ENCODE measurements around the gene DCXR.

Gene DCXR

DNA sequence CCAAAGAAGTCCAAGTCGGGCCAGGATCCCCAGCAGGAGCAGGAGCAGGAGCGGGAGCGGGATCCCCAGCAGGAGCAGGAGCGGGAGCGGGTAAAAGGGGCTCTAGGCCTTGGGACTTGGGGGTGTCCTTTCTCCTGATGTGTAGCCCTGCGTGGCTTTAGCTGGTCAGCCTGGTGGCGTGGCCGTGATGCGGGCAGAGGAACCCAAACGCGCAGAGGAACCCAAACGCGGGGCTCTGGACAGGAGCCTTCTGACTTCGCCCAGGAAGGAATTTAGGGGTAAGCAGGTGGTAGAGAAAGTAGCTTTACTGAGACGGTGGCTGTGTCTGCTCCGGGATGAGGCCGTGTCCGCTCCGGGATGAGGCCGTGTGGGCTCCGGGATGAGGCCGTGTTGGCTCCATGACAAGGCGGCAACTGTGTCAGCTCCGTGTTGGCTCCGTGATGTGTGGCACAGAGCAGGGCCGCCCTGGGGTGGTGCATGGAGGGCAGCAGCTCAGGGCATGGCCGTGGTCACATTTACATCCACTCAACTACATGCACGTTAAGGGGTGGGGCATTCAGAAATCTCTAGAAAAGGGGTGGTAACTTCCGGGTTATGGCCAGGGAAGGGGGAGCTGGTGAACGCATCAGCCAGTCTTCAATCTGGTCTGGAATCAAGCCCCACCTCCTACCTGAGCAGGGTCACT is 40.6 kb downstream of the DCXR start:
- no peak for TF ChIP-seq ZNF274 (IDR thresholded peaks at IDR 0.05; ENCODE audit: low read depth, low read length)
- H3K4me3 ChIP-seq (ENCODE audit: low read length): no peak overlapping the region

- H3K4me3 ChIP-seq (ENCODE audit: low read length): no peak overlapping the region
- no peak for TF ChIP-seq ZNF274 (IDR thresholded peaks at IDR 0.05; ENCODE audit: low read depth, low read length)
Observed at GRCh38 chr17:81996232-81996756, 41.2 kb downstream of the DCXR start.

DNA sequence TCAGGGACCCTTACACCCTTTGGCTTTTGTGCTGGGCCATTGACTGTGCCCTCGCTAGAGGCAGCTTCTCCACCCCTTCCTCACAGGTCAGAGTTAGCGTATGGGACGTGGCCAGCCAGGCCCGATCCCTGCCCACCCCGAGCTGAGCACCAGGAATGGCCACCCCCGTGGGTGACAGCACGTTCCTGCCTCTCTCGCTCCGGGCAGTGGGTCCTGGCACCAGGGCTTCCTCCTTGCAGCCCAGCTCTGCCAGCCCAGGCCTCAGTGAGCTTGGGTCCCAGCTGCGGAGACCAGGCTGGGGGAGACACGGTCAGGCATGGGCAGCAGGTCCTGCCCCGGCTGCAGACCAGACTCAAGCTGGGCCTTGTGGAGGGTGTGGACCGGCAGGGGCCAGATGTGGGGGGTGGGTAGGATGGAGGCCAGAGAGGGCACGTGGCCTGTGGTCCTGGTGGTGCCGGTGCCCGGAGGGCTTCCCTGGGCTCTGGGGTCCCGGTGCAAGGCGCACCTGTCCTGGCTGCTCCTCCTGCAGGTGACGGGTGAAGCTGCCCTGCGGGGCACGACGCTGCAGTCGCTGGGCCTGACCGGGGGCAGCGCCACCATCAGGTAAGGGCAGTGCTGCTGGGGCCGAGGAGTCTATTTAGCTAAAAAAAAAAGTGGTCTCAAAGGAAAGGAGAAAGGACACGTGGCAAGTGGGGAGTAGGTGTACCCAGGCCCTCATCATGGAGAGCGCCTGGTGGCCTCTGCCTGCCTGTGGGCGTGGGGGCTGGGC is 41.9 kb downstream of the DCXR start:
- TF ChIP-seq ZNF274 (IDR thresholded peaks at IDR 0.05; ENCODE audit: low read depth, low read length): no peak
- no peak overlapping the region for H3K4me3 ChIP-seq (ENCODE audit: low read length)

GRCh38 chr17:81994593-81995462 is 42.7 kb downstream of the DCXR start:
- no peak overlapping the region for H3K4me3 ChIP-seq (ENCODE audit: low read length)
- no peak for TF ChIP-seq ZNF274 (IDR thresholded peaks at IDR 0.05; ENCODE audit: low read depth, low read length)

DNA sequence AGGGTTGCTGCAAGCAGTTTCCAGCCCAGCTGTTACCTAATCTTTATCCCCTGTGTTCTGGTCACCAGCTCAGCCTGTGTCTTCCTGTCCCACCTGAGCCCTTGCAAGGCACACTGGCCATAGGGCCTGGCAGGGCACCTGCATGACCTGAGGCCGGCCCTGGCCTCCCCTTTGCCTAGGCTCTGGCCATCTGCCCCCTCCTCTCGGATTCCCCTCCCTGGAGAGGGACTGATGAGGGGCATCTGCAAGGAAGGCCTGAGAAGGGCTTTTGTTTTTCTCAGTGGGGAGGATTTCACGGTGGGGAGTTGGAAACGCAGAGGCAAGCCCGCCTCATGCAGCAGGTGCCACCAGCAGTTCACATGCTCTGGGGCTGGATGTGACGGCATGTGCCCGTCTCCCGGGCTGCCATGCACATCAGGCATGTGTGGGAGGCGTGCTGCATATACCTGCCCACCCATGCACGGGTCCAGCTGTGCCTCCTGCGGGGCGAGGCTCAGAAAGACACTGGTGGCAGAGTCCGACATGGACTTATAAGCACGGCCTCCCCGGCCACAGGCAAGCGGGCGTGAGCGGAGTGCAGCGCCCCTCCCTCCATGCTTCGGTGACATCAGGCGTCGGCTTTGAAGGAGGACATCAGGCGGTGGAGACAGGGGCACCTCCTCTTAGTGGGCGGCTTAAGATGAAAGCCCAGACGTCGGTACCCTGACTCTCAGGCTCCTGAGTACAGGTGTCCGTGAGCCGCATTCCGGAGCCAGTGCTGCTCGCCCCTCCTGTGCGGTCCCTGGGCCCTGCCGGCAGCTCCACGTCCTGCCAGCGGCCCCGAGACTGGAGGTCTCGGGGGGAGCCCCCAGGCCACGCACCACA is 43.5 kb downstream of the DCXR start:
- no peak overlapping the region for H3K4me3 ChIP-seq (ENCODE audit: low read length)
- no peak for TF ChIP-seq ZNF274 (IDR thresholded peaks at IDR 0.05; ENCODE audit: low read depth, low read length)

- H3K4me3 ChIP-seq (ENCODE audit: low read length): no peak overlapping the region
- no peak for TF ChIP-seq ZNF274 (IDR thresholded peaks at IDR 0.05; ENCODE audit: low read depth, low read length)
Observed at GRCh38 chr17:81992306-81993102, 45.0 kb downstream of the DCXR start.

DNA sequence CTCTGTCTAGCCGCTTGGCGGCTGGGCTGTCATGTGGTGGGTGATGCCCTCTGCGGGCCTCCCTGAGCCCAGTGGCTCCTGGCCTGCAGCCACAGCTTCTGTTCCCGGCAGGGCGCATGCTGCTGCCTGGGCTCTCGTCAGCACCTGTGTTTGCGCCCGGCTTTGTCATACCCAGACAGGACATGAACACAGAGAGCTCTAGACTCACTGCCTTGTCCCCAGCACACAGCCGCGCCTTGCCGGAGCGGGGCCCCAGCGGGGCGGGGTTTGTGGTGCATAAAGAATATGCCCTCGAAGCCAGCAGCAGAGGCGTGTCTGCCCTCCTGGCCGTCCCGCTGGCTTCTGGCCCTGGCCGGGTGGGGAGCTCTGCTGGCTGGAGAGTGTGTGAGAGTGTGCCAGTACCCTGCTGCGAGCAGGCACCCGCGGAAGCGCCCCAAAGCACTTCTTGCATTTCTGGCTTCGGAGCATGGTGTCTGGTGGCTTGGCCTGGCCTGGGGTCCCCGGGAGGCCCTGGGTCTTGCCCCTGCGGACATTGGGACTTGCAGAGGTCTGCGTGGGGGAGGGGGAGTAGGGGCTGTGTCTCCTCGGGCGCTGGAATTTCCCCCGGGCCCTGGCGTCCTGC is 45.7 kb downstream of the DCXR start:
- TF ChIP-seq ZNF274 (IDR thresholded peaks at IDR 0.05; ENCODE audit: low read depth, low read length): no peak
- H3K4me3 ChIP-seq (ENCODE audit: low read length): no peak overlapping the region

GRCh38 chr17:81990836-81991683 is 46.4 kb downstream of the DCXR start:
- H3K4me3 ChIP-seq (ENCODE audit: low read length): no peak overlapping the region
- no peak for TF ChIP-seq ZNF274 (IDR thresholded peaks at IDR 0.05; ENCODE audit: low read depth, low read length)

GRCh38 chr17:81987161-81987770 is 50.2 kb downstream of the DCXR start:
- TF ChIP-seq ZNF274 (IDR thresholded peaks at IDR 0.05; ENCODE audit: low read depth, low read length): no peak
- H3K4me3 ChIP-seq (ENCODE audit: low read length): no peak overlapping the region

- H3K4me3 ChIP-seq (ENCODE audit: low read length): no peak overlapping the region
- TF ChIP-seq ZNF274 (IDR thresholded peaks at IDR 0.05; ENCODE audit: low read depth, low read length): no peak
Observed at GRCh38 chr17:81986606-81987005, 50.9 kb downstream of the DCXR start.

Data from GM08714 (cell line).